ENCODE measurements around the gene MEX3D. TPM values are rescaled to one million over a fixed set of nuclear protein-coding genes. Genes with fewer than 3 reads are reported as not detected.

MEX3D gene
- total RNA-seq, 1 donor from 2014 or later, result 52.1 TPM

- H3K27ac Mint-ChIP-seq (ENCODE audit: unreplicated experiment), result no peak overlapping the region
- Histone ChIP-seq H3K9me3 (ENCODE audit: insufficient read depth, low read depth, low read length) (no peaks in the 10 kb centered on the region), H3K4me2 (ENCODE audit: low read length) (no peak overlapping the region), H3K9ac (ENCODE audit: low read length) (no peak overlapping the region), H3K27me3 (ENCODE audit: insufficient read depth, low read length) (no peaks in the 10 kb centered on the region), H3K4me1 (ENCODE audit: insufficient read depth, low read length) (peaks cover 4% of the 10 kb centered on the region), H3K36me3 (ENCODE audit: insufficient read depth, low read length) (peaks cover 4% of the 10 kb centered on the region), H3K27ac (ENCODE audit: low read depth, low read length) (no peak overlapping the region), H3K79me2 (ENCODE audit: insufficient read depth, low read length) (peaks cover 4% of the 10 kb centered on the region), H3K4me3 (ENCODE audit: insufficient read depth, low read depth, low read length) (no peak overlapping the region), H4K20me1 (ENCODE audit: insufficient read depth, low read length) (peaks cover 20% of the 10 kb centered on the region), H2AFZ (ENCODE audit: low read depth, low read length) (no peak overlapping the region)
- DNase-seq (ENCODE audit: low read depth) (no peak), FAIRE-seq (no peak)
- H3K4me3 Mint-ChIP-seq (ENCODE audit: unreplicated experiment), result no peak overlapping the region
- peaks cover 2% of the 10 kb centered on the region for H3K36me3 Mint-ChIP-seq (ENCODE audit: low read depth, unreplicated experiment)
- peaks cover 2% of the 10 kb centered on the region for H3K4me1 Mint-ChIP-seq (ENCODE audit: low read depth, unreplicated experiment)
- H3K27me3 Mint-ChIP-seq (ENCODE audit: low read depth, unreplicated experiment), result no peaks in the 10 kb centered on the region
- H3K9me3 Mint-ChIP-seq (ENCODE audit: unreplicated experiment), result no peaks in the 10 kb centered on the region
- no peak for TF ChIP-seq CTCF (IDR thresholded peaks at IDR 0.05; ENCODE audit: insufficient read depth, low read depth, low read length)
Measured at GRCh38 chr19:1609680-1610474, 41.8 kb upstream of the MEX3D start.

GRCh38 chr19:1609103-1609396 is 40.9 kb upstream of the MEX3D start:
- Mint-ChIP-seq H3K9me3 (ENCODE audit: unreplicated experiment) (no peaks in the 10 kb centered on the region), H3K4me1 (ENCODE audit: low read depth, unreplicated experiment) (peaks cover 2% of the 10 kb centered on the region), H3K4me3 (ENCODE audit: unreplicated experiment) (no peak overlapping the region), H3K27me3 (ENCODE audit: low read depth, unreplicated experiment) (no peaks in the 10 kb centered on the region), H3K36me3 (ENCODE audit: low read depth, unreplicated experiment) (peaks cover 2% of the 10 kb centered on the region), H3K27ac (ENCODE audit: unreplicated experiment) (no peak overlapping the region)
- H3K9ac ChIP-seq (ENCODE audit: low read length), result no peak overlapping the region
- H3K79me2 ChIP-seq (ENCODE audit: insufficient read depth, low read length), result peaks cover 12% of the 10 kb centered on the region
- TF ChIP-seq EZH2 (IDR thresholded peaks at IDR 0.05; ENCODE audit: insufficient read depth, low read length), result no peak
- TF ChIP-seq CTCF (IDR thresholded peaks at IDR 0.05; ENCODE audit: insufficient read depth, low read depth, low read length), result no peak
- peaks cover 15% of the 10 kb centered on the region for H4K20me1 ChIP-seq (ENCODE audit: insufficient read depth, low read length)
- no peaks in the 10 kb centered on the region for H3K27me3 ChIP-seq (ENCODE audit: insufficient read depth, low read length)
- FAIRE-seq (no peak), DNase-seq (ENCODE audit: low read depth) (no peak)
- H3K27ac ChIP-seq (ENCODE audit: low read depth, low read length), result no peak overlapping the region
- no peak overlapping the region for H3K4me3 ChIP-seq (ENCODE audit: insufficient read depth, low read depth, low read length)
- no peak overlapping the region for H2AFZ ChIP-seq (ENCODE audit: low read depth, low read length)
- peaks cover 9% of the 10 kb centered on the region for H3K4me1 ChIP-seq (ENCODE audit: insufficient read depth, low read length)
- no peak overlapping the region for H3K4me2 ChIP-seq (ENCODE audit: low read length)
- peaks cover 4% of the 10 kb centered on the region for H3K36me3 ChIP-seq (ENCODE audit: insufficient read depth, low read length)
- no peaks in the 10 kb centered on the region for H3K9me3 ChIP-seq (ENCODE audit: insufficient read depth, low read depth, low read length)

GRCh38 chr19:1608359-1609102 is 40.4 kb upstream of the MEX3D start:
- Histone ChIP-seq H3K36me3 (ENCODE audit: insufficient read depth, low read length) (peaks cover 4% of the 10 kb centered on the region), H3K9ac (ENCODE audit: low read length) (no peak overlapping the region), H4K20me1 (ENCODE audit: insufficient read depth, low read length) (peaks cover 14% of the 10 kb centered on the region), H3K27me3 (ENCODE audit: insufficient read depth, low read length) (no peaks in the 10 kb centered on the region), H3K27ac (ENCODE audit: low read depth, low read length) (no peak overlapping the region), H3K4me2 (ENCODE audit: low read length) (no peak overlapping the region), H3K9me3 (ENCODE audit: insufficient read depth, low read depth, low read length) (no peaks in the 10 kb centered on the region), H2AFZ (ENCODE audit: low read depth, low read length) (no peak overlapping the region), H3K79me2 (ENCODE audit: insufficient read depth, low read length) (peaks cover 17% of the 10 kb centered on the region), H3K4me3 (ENCODE audit: insufficient read depth, low read depth, low read length) (no peak overlapping the region), H3K4me1 (ENCODE audit: insufficient read depth, low read length) (peaks cover 13% of the 10 kb centered on the region)
- no peak overlapping the region for H3K27ac Mint-ChIP-seq (ENCODE audit: unreplicated experiment)
- TF ChIP-seq CTCF (IDR thresholded peaks at IDR 0.05; ENCODE audit: insufficient read depth, low read depth, low read length), result no peak
- TF ChIP-seq EZH2 (IDR thresholded peaks at IDR 0.05; ENCODE audit: insufficient read depth, low read length), result no peak
- no peak overlapping the region for H3K4me3 Mint-ChIP-seq (ENCODE audit: unreplicated experiment)
- peaks cover 5% of the 10 kb centered on the region for H3K4me1 Mint-ChIP-seq (ENCODE audit: low read depth, unreplicated experiment)
- H3K9me3 Mint-ChIP-seq (ENCODE audit: unreplicated experiment), result no peaks in the 10 kb centered on the region
- no peak for FAIRE-seq
- H3K36me3 Mint-ChIP-seq (ENCODE audit: low read depth, unreplicated experiment), result peaks cover 2% of the 10 kb centered on the region
- DNase-seq (ENCODE audit: low read depth), result no peak
- no peaks in the 10 kb centered on the region for H3K27me3 Mint-ChIP-seq (ENCODE audit: low read depth, unreplicated experiment)
